HG02852 (cell line): ENCODE results near the gene CEP78.

Experiments
- ATAC-seq: cut with Tn5 transposase; IDR thresholded peaks from one replicate; pipeline ENCODE4 v1.9.1; 2021; ENCODE audit warnings: mild to moderate bottlenecking, moderate library complexity; ENCODE audit not compliant: unreplicated experiment

The CEP78 gene

DNA sequence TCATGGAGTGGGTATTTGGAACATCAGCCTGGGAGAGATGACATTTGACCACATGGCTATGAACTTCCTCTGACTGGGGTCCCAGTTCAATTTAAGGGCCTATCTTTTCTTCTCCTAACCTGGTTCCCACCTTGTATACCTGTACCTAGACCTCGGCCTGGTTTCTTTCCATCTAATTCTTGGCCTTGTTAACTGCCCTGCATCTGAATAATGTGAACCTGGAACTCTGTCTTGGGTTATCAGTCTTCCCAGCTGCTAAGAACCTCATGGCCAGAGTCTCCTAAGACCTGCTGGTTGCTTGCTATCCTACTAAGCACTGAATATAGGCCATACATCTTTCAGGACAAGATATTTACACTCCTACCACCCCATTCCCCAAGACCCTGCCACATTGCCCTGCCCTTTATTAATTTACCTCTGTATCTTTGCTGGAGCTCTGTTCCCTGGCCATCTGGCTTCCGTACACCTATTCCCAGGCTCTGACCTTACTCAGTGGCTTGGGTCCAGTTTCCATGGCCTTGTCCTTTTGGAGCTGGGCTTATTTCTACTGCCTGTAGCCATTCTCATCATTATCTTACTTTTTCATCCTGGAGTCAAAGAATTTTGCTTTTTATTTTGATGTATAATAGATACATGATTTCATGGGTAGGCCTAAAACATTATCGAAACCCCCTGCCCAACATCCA, 67.6 kb downstream of the CEP78 start:
- ATAC-seq, result no peak

DNA sequence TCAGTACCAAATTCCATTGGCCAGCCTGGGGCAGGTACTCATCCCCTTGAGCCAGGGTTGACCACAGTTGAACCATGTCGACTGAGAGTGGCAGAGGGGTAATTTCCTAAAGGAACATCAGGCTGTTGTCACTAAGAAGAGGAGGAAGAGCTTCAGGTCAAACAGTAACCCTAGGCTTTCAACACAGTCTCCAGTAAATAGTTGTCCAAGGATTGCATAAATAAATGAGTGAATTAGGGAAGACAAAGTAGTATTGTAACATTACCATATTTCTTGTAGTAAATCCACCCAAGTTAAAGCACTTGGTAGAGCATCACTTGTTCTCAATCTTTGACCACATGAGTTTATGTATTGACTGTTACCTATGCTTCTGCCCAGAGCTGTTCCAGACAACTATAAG, 68.5 kb downstream of the CEP78 start:
- no peak for ATAC-seq

DNA sequence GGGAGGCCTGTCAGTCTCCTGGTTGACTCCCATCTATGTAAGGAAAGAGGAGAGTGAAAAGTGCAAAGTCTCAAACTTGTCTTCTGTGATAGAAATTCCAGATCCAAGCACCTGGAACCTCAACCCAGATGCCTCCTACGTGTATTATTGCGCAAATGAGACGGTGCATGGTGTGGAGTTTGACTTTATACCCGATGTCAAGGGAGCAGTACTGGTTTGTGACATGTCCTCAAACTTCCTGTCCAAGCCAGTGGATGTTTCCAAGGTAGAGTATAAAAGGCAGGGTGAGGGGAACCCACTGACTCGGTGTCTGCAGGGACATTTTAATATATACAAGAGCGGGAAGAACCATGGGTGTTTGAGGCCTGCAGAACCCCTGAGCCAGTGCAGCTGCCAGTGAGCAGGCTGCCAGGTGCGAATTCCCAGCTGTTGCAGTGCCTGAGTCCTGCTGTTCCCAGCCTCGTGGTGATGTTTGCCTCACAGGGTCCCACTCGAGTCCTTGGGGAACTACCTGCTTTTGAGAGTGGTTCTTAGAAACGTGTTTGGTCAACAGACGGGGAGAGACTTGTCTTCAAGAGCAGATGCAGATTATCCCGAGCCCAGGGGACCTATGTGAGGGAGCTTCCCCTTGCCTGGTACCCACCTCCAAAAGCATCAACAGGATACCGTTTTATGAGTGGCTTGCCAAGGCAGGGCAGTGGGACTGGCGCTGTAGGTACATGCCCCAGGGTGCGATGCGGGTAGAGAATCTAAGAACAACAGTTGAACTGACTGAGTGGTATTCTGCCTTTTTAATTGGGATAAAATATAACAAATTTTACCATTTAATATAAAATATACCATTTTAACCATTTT, 70.6 kb downstream of the CEP78 start:
- ATAC-seq, result no peak

DNA sequence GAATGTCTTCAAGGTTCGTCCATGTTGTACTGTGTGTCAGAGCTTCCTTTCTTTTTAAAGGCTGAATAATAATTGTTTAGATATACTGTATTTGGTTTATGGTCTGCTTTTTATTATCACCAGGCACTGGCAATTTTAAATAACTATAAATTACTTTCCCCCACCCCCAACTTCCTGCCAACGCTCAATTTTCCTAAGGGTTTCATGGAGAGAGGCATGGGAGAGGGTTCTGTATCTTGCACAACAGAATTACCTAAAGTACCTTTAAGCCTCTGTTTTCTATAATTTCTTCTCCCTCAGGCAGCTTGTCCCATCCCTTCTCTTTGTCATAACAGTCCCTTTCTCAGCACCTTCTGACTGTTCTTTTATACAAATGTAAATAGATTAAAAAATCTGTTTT, 71.5 kb downstream of the CEP78 start:
- ATAC-seq, result no peak

DNA sequence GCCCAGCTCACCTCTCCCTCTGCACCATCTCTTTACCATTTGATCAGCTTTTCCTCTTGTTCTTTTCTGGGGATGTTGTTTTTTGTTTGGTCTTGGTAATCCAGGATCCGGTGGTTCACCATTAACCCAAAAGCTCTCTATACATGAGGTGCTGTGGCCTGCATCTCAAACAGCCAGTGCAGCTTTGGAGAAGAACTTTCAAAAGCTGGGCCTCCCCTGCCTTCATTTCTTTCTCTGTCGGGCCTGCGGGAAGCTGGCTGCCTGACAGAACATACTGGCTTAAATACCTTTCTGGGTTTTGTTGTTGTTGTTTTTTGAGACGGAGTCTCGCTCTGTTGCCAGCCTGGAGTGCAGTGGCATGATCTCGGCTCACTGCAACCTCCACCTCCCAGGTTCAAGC, 73.2 kb downstream of the CEP78 start:
- ATAC-seq, result no peak

DNA sequence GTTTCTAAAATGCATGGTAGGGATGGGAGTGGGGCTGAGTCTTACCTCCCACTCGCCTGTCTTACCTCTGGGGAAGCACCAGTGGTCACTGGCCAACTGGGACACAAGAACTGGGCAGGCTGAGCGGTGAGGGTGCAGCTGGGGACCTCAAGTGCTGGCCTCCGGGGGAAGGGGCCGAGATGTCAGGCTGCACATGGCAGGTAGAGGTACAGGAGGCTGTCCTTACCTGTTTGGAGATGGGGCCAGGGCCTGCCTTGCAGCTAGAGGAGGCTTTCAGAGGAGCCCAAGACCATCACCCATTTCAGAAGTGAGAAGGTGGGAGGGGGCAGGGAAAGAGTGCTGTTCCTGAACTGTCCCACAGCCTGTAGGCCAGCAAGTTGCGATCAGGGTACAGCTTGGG, 75.2 kb downstream of the CEP78 start:
- ATAC-seq, result no peak

DNA sequence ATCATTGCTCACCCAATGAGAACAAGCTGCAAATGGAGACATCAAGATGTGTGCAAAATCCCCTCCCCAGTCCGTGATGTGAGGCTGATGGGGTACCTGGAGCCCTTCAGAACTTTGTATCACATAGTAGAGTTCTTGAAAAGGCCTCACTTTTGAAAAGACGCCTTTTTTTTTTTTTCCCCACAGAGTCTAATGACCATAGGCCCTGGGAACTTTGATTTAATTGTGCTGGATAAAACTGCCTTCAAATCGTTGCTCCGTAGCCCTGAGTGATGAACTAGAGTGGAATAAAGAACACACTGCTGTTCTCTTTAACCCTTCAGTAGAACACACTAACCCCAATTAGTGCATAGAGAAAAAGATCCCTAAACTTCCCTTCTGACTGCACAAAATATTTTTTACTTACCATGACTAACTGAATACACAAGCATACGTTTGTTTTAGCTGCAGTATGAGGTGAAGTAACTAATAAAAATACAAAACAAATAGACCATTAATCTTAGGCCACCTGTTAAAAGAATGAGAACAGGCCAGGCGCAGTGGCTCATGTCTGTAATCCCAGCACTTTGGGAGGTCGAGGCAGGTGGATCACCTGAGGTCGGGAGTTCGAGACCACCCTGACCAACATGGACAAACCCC, 76.1 kb downstream of the CEP78 start:
- no peak for ATAC-seq

DNA sequence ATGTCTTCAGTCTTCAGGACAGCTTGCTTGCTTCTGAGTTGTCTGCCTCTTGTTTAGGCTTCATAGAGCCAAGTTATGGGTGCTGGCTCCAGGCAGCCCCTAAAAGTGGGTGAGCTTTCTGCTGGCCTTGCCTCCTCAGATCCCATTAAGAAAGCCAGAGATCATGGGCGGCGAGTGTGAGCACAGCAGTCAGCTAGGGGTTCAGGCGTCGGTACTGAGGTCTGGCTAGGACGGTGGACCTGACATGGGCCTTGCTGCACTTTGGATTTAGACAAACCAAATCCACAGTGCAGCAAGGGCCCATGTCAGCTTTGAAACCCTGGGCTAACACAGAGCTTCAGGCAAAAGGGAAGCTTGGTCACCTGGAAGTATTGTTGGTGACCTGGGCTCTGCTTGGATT, 78.7 kb downstream of the CEP78 start:
- no peak for ATAC-seq

DNA sequence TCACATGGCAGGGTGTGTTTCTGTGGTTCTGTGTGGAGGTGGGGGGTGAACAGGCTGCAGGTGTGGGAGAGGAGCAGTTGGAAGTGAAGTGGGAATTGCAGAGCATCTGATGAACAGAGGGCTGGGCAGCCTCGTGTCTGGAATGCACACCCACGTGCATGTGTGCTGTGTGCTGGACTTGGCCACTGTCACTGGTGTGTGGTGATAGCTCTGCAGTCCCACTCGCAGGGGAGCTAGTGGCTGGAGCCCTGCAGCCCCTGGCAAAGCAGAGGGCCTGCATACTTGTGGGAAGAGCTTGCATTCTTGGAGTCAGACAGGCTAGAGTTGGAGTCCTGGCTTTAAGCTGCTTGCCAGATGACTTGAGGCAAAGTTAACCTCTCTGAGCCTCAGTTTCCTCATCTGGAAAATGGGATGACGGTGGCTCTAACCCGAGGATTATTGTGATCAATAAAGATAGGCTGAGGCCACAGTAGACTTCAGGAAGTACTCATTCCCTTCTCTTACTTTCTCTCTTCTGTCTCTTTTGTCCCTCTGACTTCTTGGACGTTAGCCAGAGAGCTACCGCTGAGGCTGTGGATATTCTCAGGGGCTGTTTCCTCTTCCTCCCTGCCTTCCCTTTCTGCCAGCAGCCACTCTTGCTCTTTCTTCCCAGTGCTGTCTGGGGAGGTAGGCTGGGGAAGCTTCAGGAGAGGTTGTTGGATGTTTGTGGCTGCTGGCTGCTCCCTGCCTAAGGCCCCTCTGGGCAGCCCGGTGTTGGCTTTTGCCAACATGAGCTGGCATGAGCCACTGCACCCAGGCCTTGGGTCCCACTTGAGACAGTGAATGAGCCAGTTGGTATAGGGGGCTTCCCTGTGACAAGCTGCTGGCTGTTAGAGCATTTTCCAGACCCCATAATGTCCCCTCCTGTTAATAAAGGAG, 79.3 kb downstream of the CEP78 start:
- no peak for ATAC-seq

DNA sequence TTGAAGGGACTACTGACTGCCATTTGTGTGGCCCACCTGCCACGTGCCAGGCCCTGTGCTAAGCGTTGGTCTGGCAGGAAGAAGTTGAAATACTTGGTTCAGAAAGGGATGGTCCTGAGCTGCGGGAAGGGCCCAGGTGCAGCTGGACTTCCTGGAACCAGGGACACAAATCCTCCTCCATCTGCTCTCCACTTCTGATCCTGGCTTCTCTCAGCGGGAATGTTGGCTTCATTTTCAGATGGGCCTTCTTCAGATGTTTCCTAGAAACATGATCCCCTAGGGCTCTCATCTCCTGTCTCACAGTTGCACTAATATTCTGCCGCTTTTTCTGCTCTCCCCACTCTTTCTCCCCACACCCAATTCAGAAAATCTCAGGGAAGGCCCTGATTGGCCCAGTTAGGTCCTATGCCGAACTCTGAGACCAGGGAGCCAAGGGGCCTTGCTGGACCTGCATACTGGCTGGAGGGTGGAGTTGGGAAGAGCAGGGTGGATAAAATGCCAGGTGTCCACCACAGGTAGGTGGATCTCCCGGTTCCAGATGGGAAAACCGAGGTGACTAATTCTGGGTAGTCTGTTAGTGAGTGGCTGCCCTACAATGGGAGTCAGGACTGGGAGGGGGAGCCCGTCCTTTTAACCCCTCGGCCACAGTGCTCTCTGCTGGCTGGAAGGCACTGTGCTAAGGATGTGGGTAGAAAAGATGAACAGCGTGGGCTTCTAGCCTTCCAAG, 80.5 kb downstream of the CEP78 start:
- ATAC-seq, result no peak

DNA sequence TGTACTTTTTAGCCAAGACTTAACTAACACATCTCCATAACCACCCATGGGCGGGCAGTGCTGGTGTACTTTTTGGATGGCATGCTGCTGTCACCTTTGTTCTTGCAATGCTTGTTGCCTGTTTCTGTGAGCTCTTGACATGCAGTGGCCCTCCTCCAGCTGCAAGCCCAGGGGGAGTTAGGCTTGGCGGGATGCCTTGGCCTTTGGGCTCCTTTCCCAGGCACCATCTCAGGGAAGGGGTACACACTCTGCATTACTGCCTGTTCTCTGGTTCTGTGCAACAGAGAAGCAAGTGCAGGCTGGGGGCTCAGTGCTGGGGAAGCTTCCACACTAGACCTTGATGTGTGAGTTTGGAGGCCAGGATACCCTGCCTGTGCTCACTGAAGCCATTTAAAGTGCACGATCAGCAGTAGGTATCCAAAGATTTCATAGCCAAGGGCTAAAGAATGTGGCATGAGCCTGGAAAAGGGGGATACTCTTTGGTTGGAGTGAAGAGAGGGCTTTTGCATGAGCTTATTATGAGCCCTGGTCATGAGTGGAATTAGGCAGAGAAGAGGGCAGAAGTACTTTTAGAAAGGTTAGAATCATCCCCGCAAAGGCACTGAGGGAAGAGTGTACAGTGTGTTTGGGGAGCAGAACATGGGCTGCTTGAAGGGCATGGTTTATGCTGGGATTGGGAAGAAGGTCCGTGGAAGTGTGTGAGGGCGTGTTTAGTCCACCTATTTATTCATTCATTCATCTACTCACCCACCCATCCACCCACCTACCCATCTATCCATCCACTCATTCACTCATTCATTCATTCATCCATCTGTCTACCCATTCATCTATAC, 83.5 kb downstream of the CEP78 start:
- ATAC-seq, result no peak

DNA sequence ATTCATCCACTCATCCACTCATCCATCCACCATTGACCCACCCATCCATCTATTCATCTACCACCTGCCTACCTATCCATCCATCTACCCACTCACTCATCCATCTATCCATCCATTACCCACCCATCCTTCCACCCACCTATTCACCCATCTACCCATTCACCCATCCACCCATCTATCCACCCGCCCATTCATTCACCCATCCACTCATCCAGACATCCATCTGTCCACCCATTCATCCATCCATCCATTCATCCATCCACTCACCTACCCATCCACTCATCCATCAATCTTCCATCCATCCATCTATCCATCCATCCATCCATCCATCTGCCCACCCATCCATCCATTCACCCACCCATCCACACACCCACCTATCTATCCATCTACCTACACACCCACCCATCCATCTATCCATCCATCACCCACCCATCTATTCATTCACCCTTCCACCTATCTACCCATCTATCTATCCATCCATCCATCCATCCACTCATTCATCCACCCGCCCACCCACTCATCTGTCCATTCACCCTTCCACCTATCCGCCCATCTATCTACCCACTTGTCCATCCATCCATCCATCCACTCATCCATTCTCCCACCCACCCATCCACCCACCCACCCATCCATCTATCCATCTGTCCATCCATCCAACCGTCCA, 84.3 kb downstream of the CEP78 start:
- ATAC-seq, result no peak

DNA sequence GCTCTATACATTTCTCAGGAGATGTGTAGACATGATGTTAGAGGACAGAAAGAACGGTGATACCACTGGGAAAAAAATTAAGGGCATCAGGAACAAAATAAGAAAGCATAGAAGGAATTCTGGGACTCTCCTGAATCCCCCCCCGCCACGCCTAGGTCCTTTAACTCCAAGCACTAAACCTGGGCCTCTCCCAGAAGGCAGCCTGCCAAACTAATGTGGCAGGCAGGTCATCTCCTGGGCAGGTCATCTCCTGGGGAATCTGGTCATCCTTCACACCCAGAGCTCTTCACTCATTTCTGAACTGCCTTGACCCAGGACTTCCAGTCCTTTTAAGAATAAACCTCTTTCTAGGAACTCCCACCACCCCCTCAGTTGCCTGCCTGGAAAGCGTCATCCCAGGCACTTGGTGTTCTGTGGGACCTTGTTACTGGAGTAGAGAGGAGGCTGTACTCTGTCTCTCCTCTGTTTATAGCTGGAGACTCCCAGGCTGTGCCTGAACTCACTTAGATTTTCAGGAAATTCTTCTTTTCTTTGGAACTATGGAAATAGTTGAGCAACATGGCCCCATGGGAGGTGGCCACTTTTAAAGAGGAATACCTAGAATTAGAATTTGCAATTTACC, 85.1 kb downstream of the CEP78 start:
- ATAC-seq, result no peak

DNA sequence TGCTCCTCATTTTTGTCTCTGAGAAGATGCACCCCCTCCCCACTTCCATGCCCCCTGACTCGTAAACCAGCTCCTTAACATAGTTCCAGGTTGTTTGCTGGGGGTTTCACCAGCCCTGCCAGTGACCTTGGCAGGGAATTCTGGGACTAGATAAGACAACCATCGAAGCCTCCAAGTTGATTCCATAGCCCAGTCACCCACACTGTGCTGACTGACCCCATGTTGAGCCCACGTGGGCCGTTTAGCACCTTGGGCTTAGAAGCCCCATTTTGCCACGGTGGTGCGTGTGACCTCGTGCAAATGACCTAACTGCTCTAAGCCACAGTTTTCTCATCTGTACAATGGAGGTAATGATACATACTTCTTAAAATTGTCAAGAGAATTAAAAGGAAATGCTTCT, 85.6 kb downstream of the CEP78 start:
- ATAC-seq, result no peak

DNA sequence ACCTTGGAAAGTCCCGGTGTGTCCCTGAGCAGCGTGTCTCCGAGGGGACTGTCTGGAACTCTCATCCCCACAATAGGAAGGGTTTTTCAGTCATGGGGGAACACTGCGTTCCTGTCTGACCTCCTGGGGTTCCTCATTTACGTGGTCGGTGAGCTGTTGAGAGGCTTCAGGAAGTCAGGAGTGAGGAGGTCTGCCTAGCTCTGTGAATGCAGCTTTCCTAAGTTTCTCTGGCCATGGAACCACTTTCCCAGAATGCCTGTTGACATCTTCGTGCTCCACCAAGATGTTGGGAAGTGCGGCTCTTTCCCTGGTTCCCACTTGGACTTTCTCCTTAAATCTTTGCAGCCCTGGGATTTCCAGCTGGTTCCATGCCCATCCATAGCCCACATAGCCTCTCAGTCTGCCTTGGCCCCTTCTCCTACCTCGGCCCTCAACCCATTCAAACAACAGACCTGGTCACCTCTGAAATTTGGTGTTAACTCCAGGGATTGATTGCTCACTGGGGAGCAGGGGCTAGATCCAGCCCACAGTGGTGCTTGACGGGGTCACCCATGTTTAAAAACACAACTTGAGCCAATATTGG, 88.3 kb downstream of the CEP78 start:
- ATAC-seq, result no peak

DNA sequence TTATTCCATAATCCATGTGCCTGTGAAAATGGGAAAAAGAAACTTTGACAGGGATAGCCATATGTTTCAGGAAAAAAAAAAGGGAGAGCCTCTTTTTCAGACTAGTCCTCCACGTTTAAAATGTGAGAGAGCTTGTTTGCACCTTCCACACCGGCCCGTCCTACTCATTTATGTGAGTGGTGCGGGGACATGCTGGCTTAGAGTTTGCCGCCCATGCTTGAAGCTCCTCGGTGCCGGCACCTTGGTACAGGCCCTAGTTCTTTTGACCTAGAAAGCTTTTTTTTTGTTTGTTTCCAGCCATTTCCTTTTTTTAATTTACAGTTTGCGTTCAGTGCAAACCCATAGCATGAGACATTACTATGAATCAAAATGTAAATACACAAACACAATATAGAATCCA, 88.8 kb downstream of the CEP78 start:
- no peak for ATAC-seq

DNA sequence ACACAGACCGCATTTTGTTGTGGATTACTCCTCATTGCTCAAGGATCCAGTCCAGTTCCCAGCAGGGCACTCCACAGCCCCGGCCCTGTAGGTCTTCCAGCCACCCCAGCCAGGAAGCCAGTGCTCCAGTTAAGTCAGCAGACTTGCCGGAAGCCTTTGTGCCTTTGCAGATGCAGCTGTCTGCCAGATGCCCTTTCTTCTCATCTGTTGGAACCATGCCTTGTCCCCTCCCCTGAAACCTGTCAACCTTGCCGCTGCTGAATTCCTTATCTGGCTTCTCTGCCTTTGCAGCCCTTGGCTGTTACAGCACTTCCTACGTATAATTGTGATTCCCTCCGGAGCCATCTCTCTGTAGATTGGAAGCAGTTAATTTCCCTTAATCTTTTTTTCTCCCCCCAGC, 89.5 kb downstream of the CEP78 start:
- ATAC-seq, result no peak

DNA sequence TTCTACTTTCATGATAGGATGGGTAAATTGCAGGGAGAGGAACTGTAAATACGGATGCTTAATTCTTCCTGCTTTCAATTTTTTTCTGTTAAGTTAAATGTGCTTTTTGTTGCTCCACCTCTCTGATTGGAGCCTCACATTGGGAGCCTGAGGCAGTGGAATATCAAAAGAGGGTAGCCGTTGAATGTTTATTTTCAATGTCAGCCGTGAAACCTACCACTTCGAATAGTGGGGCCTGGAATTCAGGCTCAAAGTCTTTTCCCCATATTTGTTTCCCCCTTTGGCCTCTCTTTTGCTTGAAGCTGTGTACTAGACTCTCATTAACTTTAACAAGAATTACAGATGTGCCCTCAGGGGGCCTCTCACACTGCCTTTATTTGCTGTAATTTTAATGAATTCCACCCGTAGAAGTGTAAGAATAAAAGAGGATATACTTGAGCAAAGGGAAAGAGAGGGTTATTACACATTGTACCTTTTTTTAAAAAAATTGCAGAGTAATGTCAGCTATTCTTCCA, 90.0 kb downstream of the CEP78 start:
- ATAC-seq, result no peak
